ENCODE measurements around the gene KCNT2.

The KCNT2 gene

GRCh38 chr1:196451103-196451502 lies 157.1 kb downstream of the KCNT2 start:
- in situ Hi-C loops (cut with MboI; ENCODE audit: low pct_unique_long_range_greater_than_20kb, low sequenced_read_pairs, unreplicated experiment): no loop called here
- no peak for TF ChIP-seq CTCF (IDR thresholded peaks at IDR 0.05; ENCODE audit: extremely low read depth, insufficient read depth, missing control alignments)
- no peak for DNase-seq (ENCODE audit: low spot score)

- in situ Hi-C loops (cut with MboI; ENCODE audit: low pct_unique_long_range_greater_than_20kb, low sequenced_read_pairs, unreplicated experiment): no loop called here
- DNase-seq (ENCODE audit: low spot score): no peak
- TF ChIP-seq CTCF (IDR thresholded peaks at IDR 0.05; ENCODE audit: extremely low read depth, insufficient read depth, missing control alignments): no peak
Observed at GRCh38 chr1:196450143-196451095, 157.8 kb downstream of the KCNT2 start.

GRCh38 chr1:196449460-196449859 lies 158.8 kb downstream of the KCNT2 start:
- no peak for TF ChIP-seq CTCF (IDR thresholded peaks at IDR 0.05; ENCODE audit: extremely low read depth, insufficient read depth, missing control alignments)
- in situ Hi-C loops (cut with MboI; ENCODE audit: low pct_unique_long_range_greater_than_20kb, low sequenced_read_pairs, unreplicated experiment): no loop called here
- DNase-seq (ENCODE audit: low spot score): no peak

- no peak for TF ChIP-seq CTCF (IDR thresholded peaks at IDR 0.05; ENCODE audit: extremely low read depth, insufficient read depth, missing control alignments)
- in situ Hi-C loops (cut with MboI; ENCODE audit: low pct_unique_long_range_greater_than_20kb, low sequenced_read_pairs, unreplicated experiment): no loop called here
- DNase-seq (ENCODE audit: low spot score): no peak
Observed at GRCh38 chr1:196445775-196446174, 162.5 kb downstream of the KCNT2 start.

GRCh38 chr1:196444634-196445033 lies 163.6 kb downstream of the KCNT2 start:
- DNase-seq (ENCODE audit: low spot score): no peak
- TF ChIP-seq CTCF (IDR thresholded peaks at IDR 0.05; ENCODE audit: extremely low read depth, insufficient read depth, missing control alignments): no peak
- in situ Hi-C loops (cut with MboI; ENCODE audit: low pct_unique_long_range_greater_than_20kb, low sequenced_read_pairs, unreplicated experiment): no loop called here

- TF ChIP-seq CTCF (IDR thresholded peaks at IDR 0.05; ENCODE audit: extremely low read depth, insufficient read depth, missing control alignments): no peak
- in situ Hi-C loops (cut with MboI; ENCODE audit: low pct_unique_long_range_greater_than_20kb, low sequenced_read_pairs, unreplicated experiment): no loop called here
- no peak for DNase-seq (ENCODE audit: low spot score)
Observed at GRCh38 chr1:196442366-196442765, 165.9 kb downstream of the KCNT2 start.
